Measurements from ENCODE around the gene CACNA2D3.

DNA sequence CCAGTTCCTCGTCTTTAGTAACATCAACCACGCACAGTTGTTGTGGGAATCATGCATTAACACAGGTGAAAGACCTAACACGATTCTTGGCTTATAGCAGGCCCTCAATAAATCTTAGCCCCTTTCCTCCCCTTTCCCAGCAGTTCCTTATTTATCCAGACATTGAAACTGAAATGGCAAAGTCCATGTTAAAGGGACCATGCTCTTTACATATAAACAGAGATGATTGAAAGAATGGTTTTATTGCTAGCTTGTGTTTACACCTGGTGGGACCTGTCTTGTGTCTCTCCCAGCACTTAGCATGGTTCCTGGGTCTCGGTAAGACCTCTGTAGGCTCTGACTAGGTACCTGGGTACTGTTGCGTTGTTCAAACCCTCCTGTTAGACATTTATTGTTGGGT, 553.7 kb downstream of the CACNA2D3 start:
- TF ChIP-seq, protein P1, sequence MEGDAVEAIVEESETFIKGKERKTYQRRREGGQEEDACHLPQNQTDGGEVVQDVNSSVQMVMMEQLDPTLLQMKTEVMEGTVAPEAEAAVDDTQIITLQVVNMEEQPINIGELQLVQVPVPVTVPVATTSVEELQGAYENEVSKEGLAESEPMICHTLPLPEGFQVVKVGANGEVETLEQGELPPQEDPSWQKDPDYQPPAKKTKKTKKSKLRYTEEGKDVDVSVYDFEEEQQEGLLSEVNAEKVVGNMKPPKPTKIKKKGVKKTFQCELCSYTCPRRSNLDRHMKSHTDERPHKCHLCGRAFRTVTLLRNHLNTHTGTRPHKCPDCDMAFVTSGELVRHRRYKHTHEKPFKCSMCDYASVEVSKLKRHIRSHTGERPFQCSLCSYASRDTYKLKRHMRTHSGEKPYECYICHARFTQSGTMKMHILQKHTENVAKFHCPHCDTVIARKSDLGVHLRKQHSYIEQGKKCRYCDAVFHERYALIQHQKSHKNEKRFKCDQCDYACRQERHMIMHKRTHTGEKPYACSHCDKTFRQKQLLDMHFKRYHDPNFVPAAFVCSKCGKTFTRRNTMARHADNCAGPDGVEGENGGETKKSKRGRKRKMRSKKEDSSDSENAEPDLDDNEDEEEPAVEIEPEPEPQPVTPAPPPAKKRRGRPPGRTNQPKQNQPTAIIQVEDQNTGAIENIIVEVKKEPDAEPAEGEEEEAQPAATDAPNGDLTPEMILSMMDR (IDR thresholded peaks at IDR 0.05) = no peak
- TF ChIP-seq POLR2A (IDR thresholded peaks at IDR 0.05) = no peak
